ENCODE measurements around the gene RPL41.

- TF ChIP-seq EZH2 (IDR thresholded peaks at IDR 0.05; ENCODE audit: low read length, unreplicated experiment) (no peak), EZH2phosphoT487 (IDR thresholded peaks at IDR 0.05; ENCODE audit: borderline replicate concordance, low read length) (no peak), CTCF (conservative IDR thresholded peaks at IDR 0.05; ENCODE audit: low read depth, low read length) (no peak)
These were observed 16.6 kb upstream of the RPL41 start for GRCh38 chr12:56099787-56100186.
